Measurements from ENCODE around the gene ANKRD63. TPM values are rescaled to one million over a fixed set of nuclear protein-coding genes. Genes with fewer than 3 reads are reported as not detected.
A peak's percentile ranks its signal among the peaks of the same experiment; 100 is the strongest.

The ANKRD63 gene
- not detected for total RNA-seq

DNA sequence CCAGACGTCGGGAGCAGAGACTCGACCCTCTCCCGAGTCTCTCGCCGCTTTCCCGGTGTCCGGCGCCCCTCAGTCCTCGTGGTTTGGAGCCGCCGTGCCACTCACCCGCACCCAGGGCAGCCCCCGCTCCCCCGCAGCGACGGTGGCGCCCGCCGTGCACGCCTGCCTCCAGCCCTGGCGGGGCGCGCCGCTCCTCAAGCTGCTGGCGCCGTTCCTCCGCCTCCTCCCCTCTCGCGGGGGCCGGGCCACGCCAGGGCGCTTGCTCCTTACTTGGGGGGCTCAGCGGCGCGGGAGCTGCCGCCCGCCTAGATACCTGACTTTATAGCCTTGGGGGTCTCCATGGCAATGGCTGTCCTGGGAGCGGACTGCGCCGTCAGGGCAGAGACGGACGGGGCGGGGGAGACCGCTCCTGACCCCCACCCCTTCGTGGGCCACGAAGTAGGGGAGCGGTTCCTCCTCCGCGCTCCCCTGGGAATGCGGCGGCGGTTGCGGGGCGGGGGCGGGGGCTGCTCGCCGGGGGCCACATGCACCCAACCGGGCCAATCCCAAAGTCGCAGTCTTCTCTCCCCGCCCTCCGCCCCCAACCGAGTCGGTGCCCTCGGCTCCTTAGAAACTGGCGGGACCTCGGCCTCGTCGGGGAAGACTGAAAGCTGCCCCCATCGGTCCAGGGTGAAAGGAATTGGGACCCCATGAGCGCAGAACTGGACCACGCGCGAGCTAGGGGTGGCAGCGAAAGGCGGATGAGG, at the start of gene ANKRD63:
ANKRD63 (minus strand) TSS at position 196 of the 746 bp plus-strand sequence. CDS start 478 bp downstream, outside the sequence.
- no peak for ATAC-seq (ENCODE audit: insufficient number of reproducible peaks, low FRiP score, low read depth)
- Histone ChIP-seq H3K4me1 (ENCODE audit: control insufficient read depth in 1 of 2, low read depth in 2 of 2) (peaks cover 3 to 34% of the 10 kb centered on the region in 2 donors), H3K27ac (no peak within 1 kb of the TSS), H3K9me3 (no peaks in the 10 kb centered on the region), H3K4me3 (peak within 1 kb of the TSS; percentile 66), H3K27me3 (replicated peaks; ENCODE audit: insufficient read depth) (peaks cover 15% of the 10 kb centered on the region), H3K36me3 (no peaks in the 10 kb centered on the region)
- TF ChIP-seq CTCF (IDR thresholded peaks at IDR 0.05): no peak
- DNase-seq (ENCODE audit: low spot score): no peak

GRCh38 chr15:40332113-40332781, 49.4 kb upstream of the ANKRD63 start:
- peaks cover 60 to 94% of the 10 kb centered on the region in 2 donors for H3K4me1 ChIP-seq (ENCODE audit: control insufficient read depth in 1 of 2, low read depth in 2 of 2)

GRCh38 chr15:40331637-40332036, 48.8 kb upstream of the ANKRD63 start:
- no peak for TF ChIP-seq CTCF (IDR thresholded peaks at IDR 0.05)

More at GRCh38 chr15:40332113-40332781, 49.4 kb upstream of the ANKRD63 start:
- Histone ChIP-seq H3K27me3 (replicated peaks; ENCODE audit: insufficient read depth) (no peaks in the 10 kb centered on the region), H3K27ac (peak overlapping the region; percentile 34 to 99), H3K9me3 (no peaks in the 10 kb centered on the region), H3K4me3 (no peak overlapping the region), H3K36me3 (no peaks in the 10 kb centered on the region)
- DNase-seq (ENCODE audit: low spot score) (no peak), ATAC-seq (ENCODE audit: insufficient number of reproducible peaks, low FRiP score, low read depth) (no peak)
- TF ChIP-seq CTCF (IDR thresholded peaks at IDR 0.05): no peak

DNA sequence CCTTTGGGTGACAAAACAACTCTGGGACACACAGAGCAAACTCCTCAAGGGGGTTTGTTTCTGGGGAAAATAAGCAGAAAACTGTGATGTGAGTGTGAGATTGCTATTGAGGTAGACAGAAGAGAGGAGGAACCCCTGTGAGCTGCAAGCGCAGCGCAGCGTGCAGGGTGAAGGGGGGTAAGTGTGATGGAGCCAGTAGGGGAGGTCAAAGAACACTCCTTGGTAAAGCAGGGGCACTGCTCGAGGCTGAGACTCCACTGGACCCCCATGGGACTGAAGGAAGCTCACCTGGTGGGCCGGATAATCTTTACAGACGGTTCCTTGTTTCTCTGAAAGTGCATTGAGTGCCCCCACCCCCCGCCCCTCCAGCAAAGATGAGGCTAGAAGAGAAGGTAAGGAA, 48.2 kb upstream of the ANKRD63 start:
- DNase-seq (ENCODE audit: low spot score) (no peak), ATAC-seq (ENCODE audit: insufficient number of reproducible peaks, low FRiP score, low read depth) (no peak)
- no peaks in the 10 kb centered on the region for H3K36me3 ChIP-seq
- H3K4me1 ChIP-seq (ENCODE audit: control insufficient read depth in 1 of 2, low read depth in 2 of 2): peaks cover 56 to 94% of the 10 kb centered on the region in 2 donors
- no peak overlapping the region for H3K4me3 ChIP-seq
- H3K27me3 ChIP-seq (replicated peaks; ENCODE audit: insufficient read depth): no peaks in the 10 kb centered on the region
- H3K27ac ChIP-seq: peak overlapping the region; percentile 78 to 86
- no peak for TF ChIP-seq CTCF (IDR thresholded peaks at IDR 0.05)
- no peaks in the 10 kb centered on the region for H3K9me3 ChIP-seq

More at GRCh38 chr15:40331637-40332036, 48.8 kb upstream of the ANKRD63 start:
- Histone ChIP-seq H3K27ac (peak overlapping the region; percentile 40 to 99), H3K27me3 (replicated peaks; ENCODE audit: insufficient read depth) (no peaks in the 10 kb centered on the region), H3K4me1 (ENCODE audit: control insufficient read depth in 1 of 2, low read depth in 2 of 2) (peaks cover 56 to 94% of the 10 kb centered on the region in 2 donors), H3K4me3 (no peak overlapping the region), H3K36me3 (no peaks in the 10 kb centered on the region), H3K9me3 (no peaks in the 10 kb centered on the region)
- ATAC-seq (ENCODE audit: insufficient number of reproducible peaks, low FRiP score, low read depth): no peak
- DNase-seq (ENCODE audit: low spot score): no peak

DNA sequence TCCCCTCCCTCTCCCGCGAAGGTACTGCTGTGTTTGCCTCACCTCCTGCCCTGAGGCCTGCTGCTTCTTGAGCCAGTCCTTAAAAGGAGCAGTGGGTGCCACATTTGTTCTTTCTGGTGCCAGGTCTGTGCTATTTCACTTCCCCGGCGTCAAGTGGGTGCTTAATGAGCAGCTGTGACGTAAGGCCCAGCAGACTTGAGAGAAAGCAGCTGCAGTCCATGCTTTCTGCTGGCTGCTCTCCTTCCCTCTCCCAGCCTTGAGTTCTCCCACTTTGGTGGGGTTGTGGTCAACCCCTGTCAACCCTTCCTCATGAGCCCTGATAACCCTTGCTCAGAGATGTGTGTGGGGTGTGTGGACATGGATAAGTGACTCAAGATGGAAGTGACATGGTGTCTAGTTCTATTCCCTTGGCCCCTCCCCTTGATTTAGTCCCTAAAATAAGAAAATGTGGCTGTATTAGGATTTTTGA, 47.5 kb upstream of the ANKRD63 start:
- no peak for TF ChIP-seq CTCF (IDR thresholded peaks at IDR 0.05)
- peak overlapping the region; percentile 78 to 86 for H3K27ac ChIP-seq
- ATAC-seq (ENCODE audit: insufficient number of reproducible peaks, low FRiP score, low read depth) (no peak), DNase-seq (ENCODE audit: low spot score) (peak; percentile 43)
- no peaks in the 10 kb centered on the region for H3K27me3 ChIP-seq (replicated peaks; ENCODE audit: insufficient read depth)
- peaks cover 57 to 94% of the 10 kb centered on the region in 2 donors for H3K4me1 ChIP-seq (ENCODE audit: control insufficient read depth in 1 of 2, low read depth in 2 of 2)
- no peak overlapping the region for H3K4me3 ChIP-seq
- H3K9me3 ChIP-seq: no peaks in the 10 kb centered on the region
- H3K36me3 ChIP-seq: no peaks in the 10 kb centered on the region

All from thoracic aorta (tissue), 2 donors.